ENCODE measurements around the gene CAB39L. TPM values are rescaled to one million over a fixed set of nuclear protein-coding genes. Genes with fewer than 3 reads are reported as not detected.

Gene CAB39L
- total RNA-seq, 1 experiment from 2014 or later: 51.9 TPM

DNA sequence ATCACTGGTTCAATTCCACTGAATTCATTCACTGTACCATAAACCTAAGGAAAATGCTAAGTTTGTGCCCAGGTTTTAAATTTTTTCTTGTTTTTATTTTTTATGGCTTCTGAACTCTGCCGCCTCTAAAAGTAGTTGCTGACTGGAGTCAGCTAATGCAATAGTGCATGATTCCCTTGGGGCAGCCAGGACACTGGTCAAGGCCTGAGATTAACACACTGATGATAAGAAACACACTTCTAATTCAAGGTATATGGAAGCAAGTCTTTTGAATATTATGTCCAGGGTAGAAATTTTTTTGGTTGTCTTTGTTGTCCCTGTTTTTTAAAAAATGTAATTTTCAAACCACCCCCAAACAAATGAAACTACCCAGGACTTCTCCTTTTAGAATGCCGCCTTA is 123.9 kb downstream of the CAB39L start:
- H3K27ac ChIP-seq (ENCODE audit: low read length): peak overlapping the region; percentile 64
- peak overlapping the region; percentile 21; the same call in 1 of the 2 replicates for H3K9ac ChIP-seq (ENCODE audit: low read length)

DNA sequence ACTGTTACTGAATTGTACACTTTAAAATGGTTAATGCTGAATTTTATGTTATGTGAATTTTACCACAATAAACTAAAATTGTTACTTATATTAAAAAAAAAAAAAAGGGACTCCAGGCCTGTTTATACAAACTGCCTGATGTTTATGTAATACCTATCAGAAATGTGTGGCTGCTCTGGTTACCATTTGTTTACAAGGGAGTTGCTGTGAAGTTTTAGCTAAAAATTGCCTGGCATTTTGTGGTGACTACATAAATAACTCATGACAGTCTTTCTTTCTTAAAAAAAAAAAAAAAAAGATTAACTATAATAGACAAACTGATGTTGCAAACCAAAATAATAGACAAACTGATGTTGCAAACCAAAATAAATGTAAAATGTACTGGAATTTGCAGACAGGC is 124.3 kb downstream of the CAB39L start:
- peak overlapping the region; percentile 64 for H3K27ac ChIP-seq (ENCODE audit: low read length)
- H3K4me2 ChIP-seq (ENCODE audit: low read depth, low read length, poor library complexity, severe bottlenecking): peak overlapping the region; percentile 65

More for the DNA sequence above, 123.9 kb downstream of the CAB39L start:
- H3K9me2 ChIP-seq (replicated peaks; ENCODE audit: insufficient read depth, low read length): no peaks in the 10 kb centered on the region
- no peaks in the 10 kb centered on the region for H4K20me1 ChIP-seq (ENCODE audit: insufficient read depth, low read depth, low read length)
- H3K79me2 ChIP-seq (ENCODE audit: low read length): no peaks in the 10 kb centered on the region
- DNase-seq: peak; percentile 56
- peak overlapping the region; percentile 17; the same call in 1 of the 2 replicates for H2AFZ ChIP-seq (ENCODE audit: low read length)
- peaks cover 26% of the 10 kb centered on the region for H3K4me1 ChIP-seq (ENCODE audit: low read length)
- no peaks in the 10 kb centered on the region for H3K27me3 ChIP-seq (ENCODE audit: low read length)
- H3K4me3 ChIP-seq (ENCODE audit: low read length): no peak overlapping the region
- H3K4me2 ChIP-seq (ENCODE audit: low read depth, low read length, poor library complexity, severe bottlenecking): peak overlapping the region; percentile 65
- no peaks in the 10 kb centered on the region for H3K36me3 ChIP-seq (ENCODE audit: insufficient read depth, low read length)
- H3K9me3 ChIP-seq (ENCODE audit: low read length): no peaks in the 10 kb centered on the region

DNA sequence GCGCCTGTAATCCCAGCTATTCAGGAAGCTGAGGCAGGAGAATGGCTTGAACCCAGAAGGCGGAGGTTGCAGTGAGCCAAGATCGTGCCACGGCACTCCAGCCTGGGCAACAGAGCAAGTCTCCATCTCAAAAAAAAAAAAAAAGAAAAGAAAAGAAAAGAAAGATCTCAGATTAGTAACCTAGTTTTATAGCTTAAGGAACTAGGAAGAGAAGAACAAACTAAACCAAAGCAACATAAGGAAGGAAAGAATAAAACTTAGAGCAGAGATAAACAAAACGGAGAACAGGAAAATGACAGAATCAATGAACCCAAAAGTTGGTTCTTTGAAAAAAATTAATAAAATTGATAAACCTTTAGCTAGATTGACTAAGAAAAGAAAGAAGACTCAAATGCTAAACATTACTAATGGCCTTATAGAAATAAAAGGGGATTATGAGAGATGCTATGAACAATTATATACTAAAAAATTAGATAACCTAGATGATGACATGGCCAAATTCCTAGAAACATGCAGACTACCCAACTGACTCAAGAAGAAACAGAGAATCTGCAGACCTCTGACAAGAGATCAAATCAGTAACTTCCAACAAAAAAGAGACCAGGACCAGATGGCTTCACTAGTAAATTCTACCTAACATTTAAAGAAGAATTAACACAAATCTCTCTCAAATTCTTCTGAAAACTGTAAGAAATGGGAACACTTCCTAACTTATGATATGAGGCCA is 127.9 kb downstream of the CAB39L start:
- no peak overlapping the region for H2AFZ ChIP-seq (ENCODE audit: low read length)

More for the DNA sequence above, 124.3 kb downstream of the CAB39L start:
- Histone ChIP-seq H4K20me1 (ENCODE audit: insufficient read depth, low read depth, low read length) (no peaks in the 10 kb centered on the region), H3K79me2 (ENCODE audit: low read length) (no peaks in the 10 kb centered on the region), H3K27me3 (ENCODE audit: low read length) (no peaks in the 10 kb centered on the region), H3K4me1 (ENCODE audit: low read length) (peaks cover 24% of the 10 kb centered on the region), H3K9me3 (ENCODE audit: low read length) (no peaks in the 10 kb centered on the region), H3K36me3 (ENCODE audit: insufficient read depth, low read length) (no peaks in the 10 kb centered on the region), H3K9ac (ENCODE audit: low read length) (no peak overlapping the region), H3K4me3 (ENCODE audit: low read length) (no peak overlapping the region), H3K9me2 (replicated peaks; ENCODE audit: insufficient read depth, low read length) (no peaks in the 10 kb centered on the region), H2AFZ (ENCODE audit: low read length) (no peak overlapping the region)
- DNase-seq: no peak

DNA sequence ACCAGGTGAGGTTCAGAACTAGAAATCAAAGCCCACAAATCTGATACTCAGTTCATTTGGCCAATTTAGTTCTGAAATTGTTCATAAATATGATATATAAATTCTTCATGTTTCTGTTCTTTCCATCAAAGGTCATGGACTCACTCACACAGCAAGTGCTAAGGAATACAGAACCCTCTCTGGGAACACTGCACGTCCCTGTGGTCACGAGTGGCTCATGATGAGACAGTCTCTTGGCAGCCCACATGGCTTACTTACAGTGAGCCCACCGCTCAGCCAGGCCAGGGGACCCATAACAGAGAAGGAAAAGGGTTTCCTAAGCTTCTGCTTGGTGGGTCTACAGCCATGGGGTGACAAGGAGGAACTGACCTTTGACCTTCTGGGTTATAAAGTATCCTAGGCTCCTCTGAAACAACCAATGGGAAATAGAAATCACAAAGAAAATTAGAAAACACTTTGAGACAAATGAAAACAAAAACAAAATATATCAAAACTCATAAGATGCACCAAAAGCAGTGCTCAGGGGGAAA is 128.8 kb downstream of the CAB39L start:
- Histone ChIP-seq H3K4me3 (ENCODE audit: low read length) (no peak overlapping the region), H3K9ac (ENCODE audit: low read length) (no peak overlapping the region), H2AFZ (ENCODE audit: low read length) (no peak overlapping the region), H3K79me2 (ENCODE audit: low read length) (no peaks in the 10 kb centered on the region), H4K20me1 (ENCODE audit: insufficient read depth, low read depth, low read length) (no peaks in the 10 kb centered on the region), H3K27ac (ENCODE audit: low read length) (no peak overlapping the region), H3K4me1 (ENCODE audit: low read length) (peaks cover 8% of the 10 kb centered on the region), H3K9me3 (ENCODE audit: low read length) (no peaks in the 10 kb centered on the region), H3K4me2 (ENCODE audit: low read depth, low read length, poor library complexity, severe bottlenecking) (no peak overlapping the region), H3K36me3 (ENCODE audit: insufficient read depth, low read length) (no peaks in the 10 kb centered on the region), H3K27me3 (ENCODE audit: low read length) (no peaks in the 10 kb centered on the region), H3K9me2 (replicated peaks; ENCODE audit: insufficient read depth, low read length) (no peaks in the 10 kb centered on the region)
- DNase-seq: no peak

More for the DNA sequence above, 127.9 kb downstream of the CAB39L start:
- peaks cover 16% of the 10 kb centered on the region for H3K4me1 ChIP-seq (ENCODE audit: low read length)
- no peaks in the 10 kb centered on the region for H4K20me1 ChIP-seq (ENCODE audit: insufficient read depth, low read depth, low read length)
- no peak for DNase-seq
- H3K36me3 ChIP-seq (ENCODE audit: insufficient read depth, low read length): no peaks in the 10 kb centered on the region
- no peak overlapping the region for H3K27ac ChIP-seq (ENCODE audit: low read length)
- no peaks in the 10 kb centered on the region for H3K79me2 ChIP-seq (ENCODE audit: low read length)
- no peak overlapping the region for H3K9ac ChIP-seq (ENCODE audit: low read length)
- H3K4me2 ChIP-seq (ENCODE audit: low read depth, low read length, poor library complexity, severe bottlenecking): no peak overlapping the region
- no peak overlapping the region for H3K4me3 ChIP-seq (ENCODE audit: low read length)
- H3K9me3 ChIP-seq (ENCODE audit: low read length): no peaks in the 10 kb centered on the region
- no peaks in the 10 kb centered on the region for H3K27me3 ChIP-seq (ENCODE audit: low read length)
- H3K9me2 ChIP-seq (replicated peaks; ENCODE audit: insufficient read depth, low read length): no peaks in the 10 kb centered on the region

DNA sequence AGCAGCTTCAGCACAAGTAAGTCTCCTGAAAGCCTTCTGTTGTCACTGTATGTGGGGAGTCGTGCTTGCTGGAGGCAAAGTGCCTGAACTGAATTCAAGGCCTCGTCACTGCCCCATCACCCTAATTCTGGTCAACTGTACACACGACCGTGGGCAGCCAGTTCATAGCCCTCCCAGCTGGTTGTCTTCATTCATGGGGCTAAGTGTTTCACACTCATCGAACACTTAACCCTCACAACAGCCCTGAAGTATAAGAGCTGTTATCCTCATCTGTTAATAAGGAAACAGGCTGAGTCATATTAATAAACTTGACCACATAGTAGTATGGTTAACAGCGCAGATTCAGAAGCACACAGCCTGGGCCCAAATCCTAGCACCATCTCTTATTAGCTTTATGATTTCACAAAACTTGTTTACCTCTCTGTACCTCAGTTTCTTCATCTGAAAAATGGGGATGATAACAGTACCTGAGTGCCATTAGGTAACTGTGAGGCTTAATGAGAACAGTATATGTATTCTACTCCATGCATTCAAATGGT is 129.5 kb downstream of the CAB39L start:
- H3K9ac ChIP-seq (ENCODE audit: low read length): no peak overlapping the region
- no peak overlapping the region for H2AFZ ChIP-seq (ENCODE audit: low read length)
- H3K27ac ChIP-seq (ENCODE audit: low read length): no peak overlapping the region
- H3K79me2 ChIP-seq (ENCODE audit: low read length): no peaks in the 10 kb centered on the region
- no peak overlapping the region for H3K4me3 ChIP-seq (ENCODE audit: low read length)
- H4K20me1 ChIP-seq (ENCODE audit: insufficient read depth, low read depth, low read length): no peaks in the 10 kb centered on the region
- no peaks in the 10 kb centered on the region for H3K36me3 ChIP-seq (ENCODE audit: insufficient read depth, low read length)
- no peaks in the 10 kb centered on the region for H3K27me3 ChIP-seq (ENCODE audit: low read length)
- no peaks in the 10 kb centered on the region for H3K9me3 ChIP-seq (ENCODE audit: low read length)
- no peaks in the 10 kb centered on the region for H3K9me2 ChIP-seq (replicated peaks; ENCODE audit: insufficient read depth, low read length)
- no peak overlapping the region for H3K4me2 ChIP-seq (ENCODE audit: low read depth, low read length, poor library complexity, severe bottlenecking)
- no peak for DNase-seq
- H3K4me1 ChIP-seq (ENCODE audit: low read length): peaks cover 1% of the 10 kb centered on the region; the same call in 1 of the 2 replicates

DNA sequence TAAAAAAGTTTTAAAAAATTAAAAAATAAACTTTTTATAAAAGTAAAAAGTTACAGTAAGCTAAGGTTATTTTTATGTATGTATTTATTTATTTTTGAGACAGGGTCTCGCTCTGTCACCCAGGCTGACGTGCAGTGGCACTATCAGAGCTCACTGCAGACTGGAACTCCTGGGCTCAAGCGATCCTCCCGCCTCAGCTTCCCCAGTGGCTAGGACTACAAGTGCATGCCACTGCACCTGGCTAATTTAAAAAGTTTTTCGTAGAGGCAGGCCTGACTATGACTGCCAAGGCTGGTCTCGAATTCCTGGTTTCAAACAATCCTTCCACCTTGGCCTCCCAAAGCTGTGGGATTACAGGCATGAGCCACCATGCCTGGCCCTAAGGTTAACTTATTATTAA is 132.0 kb downstream of the CAB39L start:
- Histone ChIP-seq H4K20me1 (ENCODE audit: insufficient read depth, low read depth, low read length) (no peaks in the 10 kb centered on the region), H3K79me2 (ENCODE audit: low read length) (no peaks in the 10 kb centered on the region), H3K9me2 (replicated peaks; ENCODE audit: insufficient read depth, low read length) (no peaks in the 10 kb centered on the region), H3K27ac (ENCODE audit: low read length) (no peak overlapping the region), H3K4me2 (ENCODE audit: low read depth, low read length, poor library complexity, severe bottlenecking) (no peak overlapping the region), H3K9ac (ENCODE audit: low read length) (no peak overlapping the region), H3K27me3 (ENCODE audit: low read length) (no peaks in the 10 kb centered on the region), H3K4me3 (ENCODE audit: low read length) (no peak overlapping the region), H3K4me1 (ENCODE audit: low read length) (peaks cover 19% of the 10 kb centered on the region), H3K9me3 (ENCODE audit: low read length) (no peaks in the 10 kb centered on the region), H3K36me3 (ENCODE audit: insufficient read depth, low read length) (peaks cover 6% of the 10 kb centered on the region; the same call in 1 of the 2 replicates), H2AFZ (ENCODE audit: low read length) (no peak overlapping the region)
- DNase-seq: no peak

DNA sequence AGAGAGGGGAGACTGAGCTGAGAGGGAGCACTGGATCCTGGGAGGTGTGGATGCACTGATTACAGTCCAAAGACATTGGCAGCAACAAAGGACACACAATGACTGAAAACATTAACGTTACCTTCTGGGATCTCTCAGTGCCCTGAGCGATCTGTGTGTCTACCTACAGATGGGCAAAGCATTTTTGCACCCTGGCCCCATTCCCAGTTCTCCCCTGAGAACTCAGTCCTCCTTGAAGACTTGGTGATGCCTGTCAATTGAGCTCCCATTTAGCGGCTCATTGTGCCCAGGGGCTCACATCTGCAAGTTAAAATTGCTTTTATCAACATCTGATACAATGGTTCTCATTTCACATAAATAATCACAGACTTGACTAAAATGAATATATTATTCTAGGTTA is 133.6 kb downstream of the CAB39L start:
- no peaks in the 10 kb centered on the region for H3K9me2 ChIP-seq (replicated peaks; ENCODE audit: insufficient read depth, low read length)
- H3K9me3 ChIP-seq (ENCODE audit: low read length): no peaks in the 10 kb centered on the region
- DNase-seq: no peak
- no peak overlapping the region for H2AFZ ChIP-seq (ENCODE audit: low read length)
- H3K79me2 ChIP-seq (ENCODE audit: low read length): no peaks in the 10 kb centered on the region
- no peak overlapping the region for H3K4me2 ChIP-seq (ENCODE audit: low read depth, low read length, poor library complexity, severe bottlenecking)
- H3K4me3 ChIP-seq (ENCODE audit: low read length): no peak overlapping the region
- H3K27me3 ChIP-seq (ENCODE audit: low read length): no peaks in the 10 kb centered on the region
- H3K36me3 ChIP-seq (ENCODE audit: insufficient read depth, low read length): peaks cover 6% of the 10 kb centered on the region; the same call in 1 of the 2 replicates
- H3K27ac ChIP-seq (ENCODE audit: low read length): no peak overlapping the region
- H3K4me1 ChIP-seq (ENCODE audit: low read length): peaks cover 35% of the 10 kb centered on the region
- no peak overlapping the region for H3K9ac ChIP-seq (ENCODE audit: low read length)
- no peaks in the 10 kb centered on the region for H4K20me1 ChIP-seq (ENCODE audit: insufficient read depth, low read depth, low read length)

DNA sequence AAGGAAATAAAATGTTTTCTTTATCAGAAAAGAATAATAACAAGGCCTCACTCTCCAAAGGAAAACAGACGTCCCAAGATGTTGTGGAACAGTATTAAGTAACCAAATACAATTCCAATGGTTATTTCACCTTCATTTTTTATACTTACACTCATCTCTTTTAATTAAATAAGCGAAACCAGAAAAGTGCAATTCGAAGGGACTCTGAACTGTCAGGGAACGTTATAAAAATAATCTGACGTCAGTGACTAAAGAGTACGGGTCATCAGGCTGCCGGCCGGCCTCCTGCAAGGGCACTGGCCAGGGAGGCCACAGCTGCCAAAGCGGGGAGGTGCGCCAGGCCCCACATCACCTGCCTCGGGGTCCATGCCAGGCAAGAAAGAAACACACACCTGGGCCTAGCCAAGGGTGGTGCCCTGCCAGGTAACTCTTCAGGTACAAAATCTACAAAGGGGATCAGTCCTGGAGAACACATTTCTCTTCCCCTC is 134.9 kb downstream of the CAB39L start:
- Histone ChIP-seq H3K9me3 (ENCODE audit: low read length) (no peaks in the 10 kb centered on the region), H3K4me3 (ENCODE audit: low read length) (no peak overlapping the region), H3K79me2 (ENCODE audit: low read length) (no peaks in the 10 kb centered on the region), H2AFZ (ENCODE audit: low read length) (no peak overlapping the region), H3K36me3 (ENCODE audit: insufficient read depth, low read length) (peaks cover 6% of the 10 kb centered on the region; the same call in 1 of the 2 replicates), H4K20me1 (ENCODE audit: insufficient read depth, low read depth, low read length) (no peaks in the 10 kb centered on the region), H3K27me3 (ENCODE audit: low read length) (no peaks in the 10 kb centered on the region), H3K27ac (ENCODE audit: low read length) (peak overlapping the region; percentile 51; the same call in 1 of the 2 replicates), H3K4me2 (ENCODE audit: low read depth, low read length, poor library complexity, severe bottlenecking) (no peak overlapping the region), H3K9me2 (replicated peaks; ENCODE audit: insufficient read depth, low read length) (no peaks in the 10 kb centered on the region), H3K4me1 (ENCODE audit: low read length) (peaks cover 47% of the 10 kb centered on the region), H3K9ac (ENCODE audit: low read length) (no peak overlapping the region)
- DNase-seq: no peak

Measured in Karpas-422 (cell line).